Placental epithelial cell (primary cell): ENCODE measurements around the gene EXOC6B. TPM values are rescaled to one million over a fixed set of nuclear protein-coding genes. Genes with fewer than 3 reads are reported as not detected.

Source experiments
- small RNA-seq: library from RNA; depleted of rRNA; stranded (forward); fragments of <200 nt; gene quantifications from one replicate; pipeline ENCODE3, GENCODE V24; 2012
- total RNA-seq: library from RNA; depleted of rRNA; stranded (reverse); fragments of >200 nt; gene quantifications from 2 replicates; pipeline ENCODE4 v1.2.3, GENCODE V29; 2012

The EXOC6B gene
- 31.0 and 48.2 TPM in 2 replicates for total RNA-seq

GRCh38 chr2:72825257-72826155 is at the start of gene EXOC6B:
EXOC6B (minus strand) TSS chr2:72826033.

GRCh38 chr2:72147303-72147971 is 678.4 kb downstream of the EXOC6B start, which contains the start of gene CYP26B1:
CYP26B1 (minus strand) TSS chr2:72147862; CDS start chr2:72147834, 28 bp downstream.

Small RNA genes lying within 50 kb of the gene (small RNA-seq; reads per million reads assigned to genes)
- gene RF00592 (1.5 reads per million, percentile 70 among the genes with 10 or more reads in this experiment), gene RNU2-39P (1.3 reads per million, percentile 66 among the genes with 10 or more reads in this experiment)

Other genes starting within 250 kb of the EXOC6B start
- 21.2 and 22.4 TPM in 2 replicates for gene SPR, start 61.4 kb upstream of the EXOC6B start, total RNA-seq
- gene EMX1, start 91.5 kb upstream of the EXOC6B start, total RNA-seq, result 0.39 and 0.43 TPM in 2 replicates
- 6.2 and 9.0 TPM in 2 replicates for gene SFXN5, start 245.7 kb upstream of the EXOC6B start, total RNA-seq